HepG2 (cell line): ENCODE measurements around the gene TEAD4. TPM values are rescaled to one million over a fixed set of nuclear protein-coding genes. Genes with fewer than 3 reads are reported as not detected.

ENCODE experiments used
- ATAC-seq: fragments of 200-7000 bp; cut with Tn5 transposase; 3 replicates; pipeline ENCODE4 v1.9.1; 2020; ENCODE audit warnings: mild to moderate bottlenecking, moderate library complexity
- BruUV-seq: library from RNA; stranded (reverse); fragments of 400-500 nt; replicated peaks from 2 replicates; lab custom pipeline; 2021; lab: Mats Ljungman, UMichigan
- CTCF ChIA-PET: fragments of 300-600 bp; formaldehyde crosslinking; extraction: SDS; loops from one replicate; lab custom pipeline; 2021; ENCODE audit warnings: low total read pairs, inconsistent platforms, low intra/inter-chr PET ratio; lab: Yijun Ruan, JAX
- POLR2A ChIA-PET: fragments of 350-600 bp; sonication (Branson Sonifier 250); formaldehyde crosslinking; loops from one replicate; lab custom pipeline; 2020; ENCODE audit warnings: antibody characterized with exemption, inconsistent platforms; lab: Yijun Ruan, JAX
- DNase-seq: peaks from one replicate; pipeline ENCODE4 v3.0.0-alpha.2; 2015; ENCODE audit warnings: low spot score
- FAIRE-seq: peaks from 3 replicates; lab custom pipeline; 2011; peaks lifted over from hg19 to GRCh38; lab: Jason Lieb, UNC
- H2AFZ ChIP-seq: one replicate; pipeline ENCODE4 v1.6.1; 2011; ENCODE audit warnings: low read length, inconsistent platforms
- H3K27ac ChIP-seq: fragments of 300-600 bp; 3 replicates; pipeline ENCODE4 v1.8.0; 2011; ENCODE audit warnings: mixed run types, mild to moderate bottlenecking, mixed read lengths, low read length, inconsistent platforms; ENCODE audit not compliant: insufficient read depth; ENCODE audit errors: extremely low read length
- H3K27me3 ChIP-seq, 2 experiments: fragments of 200-600 bp in 1 of 2; 2 replicates in 1 of 2; 3 replicates in 1 of 2; pipeline versions ENCODE4 v1.6.0 to v1.8.0; 2011; ENCODE audit warnings: low read length in 2 of 2, mild to moderate bottlenecking in 2 of 2, moderate library complexity in 2 of 2, inconsistent platforms in 1 of 2; ENCODE audit not compliant: insufficient read depth in 2 of 2, control insufficient read depth in 1 of 2
- H3K36me3 ChIP-seq, 2 experiments: fragments of 200-600 bp in 1 of 2; replicated peaks in 1 of 2; 2 replicates in 1 of 2; 3 replicates in 1 of 2; pipeline versions ENCODE4 v1.5.1 to v1.8.0; 2011; ENCODE audit warnings: low read length in 2 of 2, inconsistent platforms in 1 of 2; ENCODE audit not compliant: insufficient read depth in 2 of 2, control insufficient read depth in 1 of 2
- H3K4me1 ChIP-seq: 2 replicates; pipeline ENCODE4 v1.5.1; 2012; ENCODE audit warnings: low read length, inconsistent platforms; ENCODE audit not compliant: insufficient read depth
- H3K4me2 ChIP-seq: 2 replicates; pipeline ENCODE4 v1.6.0; 2011; ENCODE audit warnings: low read depth, low read length, inconsistent platforms
- H3K4me3 ChIP-seq, 3 experiments: fragments of 200-600 bp in 1 of 3; sonication (generic), shearing (Covaris generic) in 1 of 3; replicated peaks in 1 of 3; 2 replicates each; pipeline ENCODE4 v1.5.1; 2011 to 2016; ENCODE audit warnings: low read length in 3 of 3, inconsistent platforms in 2 of 3, low read depth in 2 of 3, mild to moderate bottlenecking in 2 of 3, control low read depth in 1 of 3, mixed read lengths in 1 of 3; ENCODE audit not compliant: insufficient read depth in 1 of 3
- H3K79me2 ChIP-seq: one replicate; pipeline ENCODE4 v1.6.1; 2011; ENCODE audit warnings: low read length, inconsistent platforms; ENCODE audit not compliant: insufficient read depth
- H3K9ac ChIP-seq: 2 replicates; pipeline ENCODE4 v1.6.0; 2011; ENCODE audit warnings: mild to moderate bottlenecking, low read depth, low read length, inconsistent platforms; ENCODE audit not compliant: insufficient read depth
- H3K9me3 ChIP-seq: 2 replicates; pipeline ENCODE4 v1.5.1; 2012; ENCODE audit warnings: mild to moderate bottlenecking, low read length
- H4K20me1 ChIP-seq: 2 replicates; pipeline ENCODE4 v1.6.0; 2011; ENCODE audit warnings: inconsistent platforms, mild to moderate bottlenecking, low read length, moderate library complexity; ENCODE audit not compliant: insufficient read depth
- AGO2 ChIP-seq: fragments of 200-400 bp; formaldehyde crosslinking; optimal IDR thresholded peaks from 2 replicates; pipeline ENCODE3; 2017; ENCODE audit warnings: mild to moderate bottlenecking, low read depth, low read length, moderate library complexity
- ARID5B ChIP-seq: IDR thresholded peaks from 2 replicates; pipeline ENCODE4 v1.4.0; 2020; ENCODE audit warnings: mild to moderate bottlenecking, missing genetic modification reagents
- KLF9 ChIP-seq: IDR thresholded peaks from 2 replicates; pipeline ENCODE4 v1.6.1; 2016; ENCODE audit warnings: low read depth
- LRRFIP1 ChIP-seq: sonication (generic); formaldehyde crosslinking; conservative IDR thresholded peaks from 2 replicates; pipeline ENCODE4 v1.4.0; 2020; ENCODE audit warnings: missing genetic modification reagents
- MEIS1 ChIP-seq: sonication (generic); formaldehyde crosslinking; IDR thresholded peaks from 2 replicates; pipeline ENCODE4 v1.9.0; 2021; ENCODE audit warnings: mild to moderate bottlenecking, missing genetic modification reagents, moderate library complexity, borderline replicate concordance
- RBM22 ChIP-seq: fragments of 200-400 bp; formaldehyde crosslinking; optimal IDR thresholded peaks from 2 replicates; pipeline ENCODE3; 2017; ENCODE audit warnings: mild to moderate bottlenecking, low read length, moderate library complexity
- WGBS: methylation state at CpG from one replicate; pipeline ENCODE4 v1.1.6; 2017; ENCODE audit warnings: low lambda C conversion rate; 5-methylcytosine and 5-hydroxymethylcytosine counted together
- in situ Hi-C: cut with HindIII; loops from 2 replicates; pipeline ENCODE4 v1.10.0; 2017; ENCODE audit warnings: low pct_unique_long_range_greater_than_20kb; ENCODE audit not compliant: extremely low pct_ligation_motif_present
- intact Hi-C: fragments of 100-400 bp; cut with micrococcal nuclease; formaldehyde crosslinking; loops from one replicate; pipeline ENCODE4 v1.10.0; 2022; ENCODE audit not compliant: unreplicated experiment
- polyA plus RNA-seq, 8 experiments: library from polyadenylated mRNA; depleted of rRNA in 3 of 8; stranded (reverse) in 7 of 8; unstranded in 1 of 8; fragments of >200 nt; fragmentation: Illumina TruSeq in 4 of 8; extraction: Trizol in 4 of 8; gene quantifications; 2 replicates each; pipeline versions ENCODE4 v1.2.1 to v1.2.3, GENCODE V29; 2011 to 2016; ENCODE audit warnings: low read depth in 4 of 8, missing spikeins in 1 of 8, mixed read lengths in 1 of 8; ENCODE audit not compliant: insufficient read depth in 1 of 8
- total RNA-seq, 5 experiments: library from RNA; depleted of rRNA; stranded (reverse); fragments of >200 nt; fragmentation: Illumina TruSeq; extraction: Trizol; gene quantifications; 2 replicates each; pipeline ENCODE4 v1.2.3, GENCODE V29; 2016; ENCODE audit warnings: low read depth in 1 of 5

TEAD4 gene
- total and polyA plus RNA-seq, 2 of the 13 experiments (the other 11 are each of a cell fraction or from before 2014, with no cell fraction given), result 45.0 to 69.4 TPM

- 100% methylated on average over 4 of the region's 4 CpGs for WGBS
- TF ChIP-seq ARID5B (CRISPR knock-in tag), result no peak
- peak; percentile 59 for TF ChIP-seq RBM22
- TF ChIP-seq MEIS1, result no peak
- CTCF ChIA-PET, result no interaction called here
Observed at GRCh38 chr12:3042826-3043225, 83.6 kb downstream of the TEAD4 start.

GRCh38 chr12:3043406-3043805 is 84.2 kb downstream of the TEAD4 start:
- ChIA-PET POLR2A (interaction anchor here (0.6 kb wide), 1 partner anchor 46 kb away, joined by 3 read pairs; no protein-coding TSS in a partner anchor), CTCF (no interaction called here)
- TF ChIP-seq AGO2 (peak; percentile 37), LRRFIP1 (CRISPR knock-in tag) (no peak), KLF9 (CRISPR knock-in tag) (no peak)
- no peak overlapping the region for H2AFZ ChIP-seq
- H3K36me3 ChIP-seq, result peaks cover 21 to 30% of the 10 kb centered on the region in 2 experiments; a peak in 4 of 5 replicates
- BruUV-seq, result no TSS peak
- H3K27ac ChIP-seq, result no peak overlapping the region
- WGBS, result 95% methylated on average over 7 of the region's 7 CpGs
- intact Hi-C loops (no loop called here), in situ Hi-C loops (no loop called here)
- H3K4me1 ChIP-seq, result peaks cover 11% of the 10 kb centered on the region
- ATAC-seq (no peak), FAIRE-seq (no peak), DNase-seq (no peak)
- peaks cover 4% of the 10 kb centered on the region; the same call in 1 of the 2 replicates for H4K20me1 ChIP-seq
- H3K9ac ChIP-seq, result no peak overlapping the region
- no peaks in the 10 kb centered on the region; a peak in 2 of 5 replicates for H3K27me3 ChIP-seq
- no peaks in the 10 kb centered on the region for H3K9me3 ChIP-seq
- H3K79me2 ChIP-seq, result no peaks in the 10 kb centered on the region
- H3K4me2 ChIP-seq, result no peak overlapping the region
- no peak overlapping the region for H3K4me3 ChIP-seq

More at GRCh38 chr12:3042826-3043225, 83.6 kb downstream of the TEAD4 start:
- Histone ChIP-seq H3K27me3 (no peaks in the 10 kb centered on the region; a peak in 2 of 5 replicates), H3K4me1 (peaks cover 5% of the 10 kb centered on the region), H3K79me2 (no peaks in the 10 kb centered on the region), H3K4me2 (no peak overlapping the region), H3K9ac (no peak overlapping the region), H3K4me3 (no peak overlapping the region), H2AFZ (no peak overlapping the region), H4K20me1 (peaks cover 4% of the 10 kb centered on the region; the same call in 1 of the 2 replicates), H3K9me3 (no peaks in the 10 kb centered on the region), H3K36me3 (peaks cover 27 to 36% of the 10 kb centered on the region in 2 experiments; a peak in 4 of 5 replicates), H3K27ac (no peak overlapping the region)
- no TSS peak for BruUV-seq
- FAIRE-seq (no peak), ATAC-seq (no peak), DNase-seq (no peak)
- intact Hi-C loops (no loop called here), in situ Hi-C loops (no loop called here)
- POLR2A ChIA-PET, result no interaction called here
